ENCODE data around the gene STAG3.
"Not testable (repeated sequence)": the region's sequence is repeated elsewhere in the genome, so short reads cannot be mapped to it uniquely, and the experiment has no call there.

STAG3 gene

DNA sequence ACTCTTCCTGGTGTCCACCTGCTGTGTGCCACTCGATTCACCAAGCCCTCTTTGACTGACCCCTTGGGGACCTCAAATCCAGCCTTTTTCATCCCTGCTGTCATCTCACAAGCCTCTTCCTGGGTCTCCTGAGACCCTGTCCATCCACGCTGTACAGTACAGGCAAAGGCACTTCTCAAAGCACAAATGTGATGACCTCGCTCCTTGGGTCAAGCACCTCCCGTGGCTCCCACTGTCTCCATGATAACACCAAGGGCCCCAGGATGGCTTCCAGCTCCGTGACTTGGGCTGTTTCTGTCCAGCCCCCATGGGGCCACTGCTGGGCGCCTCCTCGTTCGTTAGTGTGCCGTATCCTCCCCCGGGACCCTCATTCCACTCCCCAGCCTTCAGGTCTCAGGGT is 70.8 kb downstream of the STAG3 start:
- DNase-seq: no peak

DNA sequence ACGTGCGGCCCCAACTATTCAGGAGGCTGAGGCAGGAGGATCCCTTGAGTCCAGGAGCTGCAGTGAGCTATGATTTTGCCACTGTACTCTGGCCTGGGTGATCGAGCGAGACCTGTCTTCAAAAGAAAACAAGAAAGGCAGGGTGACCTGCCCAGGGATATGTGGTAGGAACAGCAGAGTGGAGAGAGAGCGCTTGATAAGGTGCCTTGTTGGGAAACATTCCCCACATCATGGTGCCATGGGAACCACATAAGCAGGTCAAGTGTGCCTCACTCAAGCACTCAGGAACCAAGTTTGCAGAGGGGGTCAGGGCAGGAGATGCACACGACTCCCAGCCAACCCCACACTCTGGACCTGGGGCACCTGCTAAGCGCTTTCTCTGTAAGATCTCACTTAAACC is 79.3 kb downstream of the STAG3 start:
- DNase-seq: no peak

DNA sequence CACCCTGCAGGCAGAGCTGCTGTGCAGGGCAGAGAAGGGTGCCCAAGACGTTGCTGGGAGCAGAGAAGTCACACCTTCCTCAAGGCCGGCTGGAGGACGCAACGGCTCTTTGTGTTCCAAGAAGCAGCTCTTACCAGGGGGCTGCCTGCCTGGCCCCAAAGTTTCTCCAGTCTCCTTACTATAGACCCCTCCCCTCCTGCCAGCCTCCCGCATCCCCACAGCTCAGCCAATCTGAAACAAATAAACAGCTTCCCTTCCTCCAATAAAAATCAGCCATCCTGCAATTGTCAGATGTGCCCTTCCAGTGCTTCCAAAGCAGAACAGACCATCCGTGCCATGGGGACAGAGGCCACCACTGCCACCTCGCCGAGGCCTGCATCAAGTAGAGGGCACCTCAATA is 82.3 kb downstream of the STAG3 start:
- not testable (repeated sequence) for DNase-seq

DNA sequence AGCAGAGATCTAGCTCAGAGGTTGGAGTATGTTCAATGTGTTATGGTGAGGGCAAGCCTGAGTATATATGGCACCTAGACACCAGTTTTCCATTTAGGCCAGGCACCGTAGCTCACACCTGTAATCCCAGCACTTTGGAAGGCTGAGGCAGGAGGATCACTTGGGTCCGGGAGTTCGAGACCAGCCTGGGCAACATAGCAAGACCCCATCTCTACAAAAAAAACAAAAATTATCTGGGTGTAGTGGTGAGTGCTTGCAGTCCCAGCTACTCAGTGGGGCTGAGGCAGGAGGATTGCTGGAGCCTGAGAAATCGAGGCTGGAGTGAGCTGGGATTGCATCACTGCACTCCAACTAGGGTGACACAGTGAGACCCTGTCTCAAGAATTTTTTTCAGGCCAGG is 85.2 kb downstream of the STAG3 start:
- DNase-seq: not testable (repeated sequence)
